GM12801 (cell line): ENCODE data around the gene FNDC8.

Experiments
- TF ChIP-seq, protein P1 (sequence below): IDR thresholded peaks from one replicate; pipeline ENCODE4 v1.5.1; 2011; ENCODE audit warnings: control low read depth; ENCODE audit not compliant: insufficient read length; ENCODE audit errors: extremely low read depth

The FNDC8 gene

DNA sequence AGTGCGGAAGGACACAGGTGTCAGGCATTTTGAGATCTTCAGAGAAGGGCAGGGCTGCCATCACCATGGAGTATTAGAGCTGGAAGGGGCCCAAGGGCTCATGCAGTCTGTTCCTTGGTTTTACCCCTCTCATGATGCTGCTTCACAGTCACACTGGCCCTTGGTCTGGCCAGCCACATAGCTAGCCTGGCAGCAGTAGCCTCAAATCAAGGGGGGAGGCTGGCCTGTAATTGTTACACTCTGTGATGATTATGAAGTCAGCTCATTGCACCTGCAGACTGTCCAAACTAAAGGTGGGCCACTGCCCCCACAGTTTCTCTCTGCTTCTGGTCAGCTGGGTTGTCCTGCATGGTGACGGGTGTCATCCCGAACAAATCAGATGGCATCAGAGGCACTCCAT is at the start of gene FNDC8:
TSS of gene FNDC8 (plus strand) at position 301 of the 400 bp plus-strand sequence. CDS start at position 380, 79 bp downstream.
- TF ChIP-seq, protein P1, sequence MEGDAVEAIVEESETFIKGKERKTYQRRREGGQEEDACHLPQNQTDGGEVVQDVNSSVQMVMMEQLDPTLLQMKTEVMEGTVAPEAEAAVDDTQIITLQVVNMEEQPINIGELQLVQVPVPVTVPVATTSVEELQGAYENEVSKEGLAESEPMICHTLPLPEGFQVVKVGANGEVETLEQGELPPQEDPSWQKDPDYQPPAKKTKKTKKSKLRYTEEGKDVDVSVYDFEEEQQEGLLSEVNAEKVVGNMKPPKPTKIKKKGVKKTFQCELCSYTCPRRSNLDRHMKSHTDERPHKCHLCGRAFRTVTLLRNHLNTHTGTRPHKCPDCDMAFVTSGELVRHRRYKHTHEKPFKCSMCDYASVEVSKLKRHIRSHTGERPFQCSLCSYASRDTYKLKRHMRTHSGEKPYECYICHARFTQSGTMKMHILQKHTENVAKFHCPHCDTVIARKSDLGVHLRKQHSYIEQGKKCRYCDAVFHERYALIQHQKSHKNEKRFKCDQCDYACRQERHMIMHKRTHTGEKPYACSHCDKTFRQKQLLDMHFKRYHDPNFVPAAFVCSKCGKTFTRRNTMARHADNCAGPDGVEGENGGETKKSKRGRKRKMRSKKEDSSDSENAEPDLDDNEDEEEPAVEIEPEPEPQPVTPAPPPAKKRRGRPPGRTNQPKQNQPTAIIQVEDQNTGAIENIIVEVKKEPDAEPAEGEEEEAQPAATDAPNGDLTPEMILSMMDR: no peak

DNA sequence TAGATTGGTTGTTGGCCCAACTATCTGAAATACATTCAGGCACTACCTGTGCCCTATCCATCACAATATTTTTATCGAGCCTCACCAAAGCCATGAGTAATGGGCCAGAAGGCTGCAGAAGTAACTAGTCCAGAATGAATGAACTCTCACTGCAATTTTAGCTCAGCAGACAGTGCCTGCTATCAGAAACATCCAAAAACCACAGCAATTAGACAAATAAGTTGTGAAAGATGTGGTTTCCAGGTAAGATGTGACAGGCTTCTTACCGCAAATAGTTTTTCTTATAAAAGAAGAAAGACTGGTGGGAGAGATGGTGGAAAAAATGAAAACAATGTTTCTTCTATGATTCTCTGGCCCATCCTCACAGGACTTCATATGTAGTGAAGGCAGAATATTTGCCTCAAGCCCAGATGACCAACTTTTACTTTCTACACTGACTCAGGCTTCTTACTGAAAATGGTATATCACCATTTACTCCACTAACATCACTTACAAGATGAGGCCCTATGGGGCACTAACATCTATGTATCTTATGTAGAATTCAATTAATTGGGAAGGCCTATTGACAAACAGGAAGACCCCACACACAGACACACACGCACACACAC is 48.1 kb upstream of the FNDC8 start:
- TF ChIP-seq, protein P1: no peak

DNA sequence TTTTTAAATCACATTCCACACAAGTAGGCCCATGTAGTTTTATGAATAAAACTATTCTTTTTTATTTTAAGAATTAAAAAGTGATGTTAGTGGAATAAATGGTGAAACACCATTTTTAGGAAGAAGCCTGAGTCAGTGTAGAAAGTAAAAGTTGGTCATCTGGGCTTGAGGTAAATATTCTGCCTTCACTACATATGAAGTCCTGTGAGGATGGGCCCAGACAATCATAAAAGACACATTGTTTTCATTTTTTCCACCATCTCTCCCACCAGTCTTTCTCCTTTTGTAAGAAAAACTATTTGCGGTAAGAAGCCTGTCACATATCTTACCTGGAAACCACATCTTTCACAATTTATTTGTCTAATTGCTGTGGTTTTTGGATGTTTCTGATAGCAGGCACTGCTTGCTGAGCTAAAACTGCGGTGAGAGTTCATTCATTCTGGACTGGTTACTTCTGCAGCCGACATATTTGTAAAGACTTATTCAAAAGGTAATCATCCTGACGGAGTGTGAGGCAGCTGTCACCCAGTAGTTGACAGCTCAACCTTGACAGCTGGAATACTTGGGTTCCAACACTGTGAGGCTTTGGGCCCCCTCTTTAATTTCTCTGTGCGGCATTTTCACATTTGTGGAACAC is 47.3 kb upstream of the FNDC8 start:
- TF ChIP-seq, protein P1: no peak

DNA sequence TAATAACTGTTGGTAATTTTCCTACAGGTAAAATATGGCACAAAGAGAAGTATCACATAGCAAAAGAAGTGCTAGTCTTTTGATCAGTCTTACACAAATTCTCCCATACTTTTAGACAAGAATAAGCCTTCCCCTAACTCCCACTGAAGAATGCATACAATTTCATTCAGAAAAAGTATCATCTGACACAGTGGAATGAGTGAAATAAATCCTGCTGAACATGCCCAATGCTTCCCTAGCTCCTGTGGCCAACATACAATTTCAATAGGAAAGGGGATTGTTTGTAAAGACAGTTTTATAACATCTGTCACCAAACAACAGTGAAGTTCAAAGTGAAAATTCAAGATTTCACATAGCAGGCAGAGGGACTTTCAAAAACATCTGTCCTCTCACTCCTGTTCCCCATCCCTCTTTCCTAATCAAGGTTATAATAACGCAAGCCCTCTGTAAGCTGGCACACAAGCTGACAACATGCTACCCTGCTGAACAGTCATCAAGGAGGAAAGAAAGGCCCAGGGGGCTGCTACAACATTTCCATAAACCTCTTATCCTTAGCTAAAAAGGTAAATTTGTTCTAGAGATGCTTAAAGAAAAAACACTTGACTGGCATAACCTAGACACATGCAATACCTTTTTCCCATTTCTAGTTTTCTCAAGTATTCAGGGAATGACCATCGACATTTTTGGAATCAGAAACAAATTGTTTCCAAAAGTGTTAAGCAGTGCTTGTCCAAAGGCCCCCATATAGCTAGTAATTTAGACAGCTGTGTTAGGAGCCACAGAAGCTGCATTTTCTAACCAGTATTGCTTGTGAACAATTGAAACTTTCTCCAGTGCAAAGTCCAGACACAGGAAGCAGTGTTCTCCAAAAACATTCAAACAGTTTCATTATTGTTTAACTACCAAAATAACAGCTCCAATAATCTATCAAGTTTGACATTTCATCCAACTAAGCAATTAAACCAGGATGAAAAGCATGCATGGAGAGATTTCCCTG is 46.4 kb upstream of the FNDC8 start:
- TF ChIP-seq, protein P1: no peak

DNA sequence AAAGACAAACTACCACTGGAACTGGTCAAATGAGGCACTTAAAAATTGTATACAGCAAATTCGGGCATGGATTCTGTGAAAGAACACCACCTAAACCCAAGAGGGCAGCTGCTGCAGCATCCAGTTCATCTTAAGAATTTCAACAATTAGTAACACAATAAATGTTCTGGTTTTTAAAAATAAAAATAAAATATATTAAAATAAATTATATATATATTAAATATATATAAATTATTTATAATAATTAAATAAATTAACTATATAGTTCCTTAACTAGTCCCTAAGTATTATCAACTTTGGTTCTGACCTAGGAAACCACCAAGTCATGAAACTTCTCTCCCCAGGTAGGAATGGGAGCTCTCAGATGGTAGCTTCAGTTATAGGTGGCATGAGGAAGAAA is 44.5 kb upstream of the FNDC8 start:
- TF ChIP-seq, protein P1: no peak

DNA sequence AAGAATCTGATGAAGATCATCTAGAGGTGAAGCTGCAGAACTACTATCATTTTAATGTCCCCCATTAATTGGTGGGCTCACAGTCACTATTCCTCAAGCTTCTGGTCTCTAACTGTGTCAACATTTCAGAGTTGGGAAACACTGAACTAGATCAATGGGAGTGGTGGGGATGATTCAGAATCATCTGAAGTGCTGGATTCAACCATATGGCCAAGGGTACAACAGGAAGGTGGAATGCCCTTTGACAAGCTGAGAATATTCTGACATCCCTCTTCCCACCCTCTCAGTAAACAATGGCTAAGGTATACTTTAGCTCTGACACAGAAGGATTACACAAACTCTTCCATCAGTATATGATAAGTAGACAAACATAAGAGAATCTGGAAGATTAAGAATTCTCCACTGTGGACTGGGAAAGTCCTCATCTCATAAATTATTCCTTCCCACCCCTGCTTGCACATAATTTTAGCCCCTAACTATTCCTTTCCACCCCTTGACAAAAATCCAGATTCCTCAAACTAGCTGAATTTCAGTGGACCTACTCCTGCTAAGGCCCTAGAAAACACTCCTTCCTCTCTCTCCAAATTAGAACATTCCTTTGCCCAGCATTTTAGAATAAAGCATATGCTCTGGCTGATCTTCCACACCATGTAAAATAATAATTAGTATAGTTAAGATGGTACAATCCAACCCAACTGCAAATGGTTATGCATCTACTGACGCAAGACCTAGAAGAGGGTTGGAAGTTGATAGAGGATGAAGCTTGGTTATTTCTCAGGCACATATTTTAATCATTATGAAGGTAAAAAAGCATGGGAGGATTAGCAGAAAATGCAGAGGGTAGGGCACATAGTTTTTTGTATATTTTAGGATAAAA is 41.6 kb upstream of the FNDC8 start:
- TF ChIP-seq, protein P1: no peak
